Mesenchymal stem cell (in vitro differentiated cells and primary cell): ENCODE measurements around the gene CAV3.

Experiments used
- DNase-seq: peaks from one replicate; pipeline ENCODE4 v3.0.0-alpha.2; 2013
- H2AFZ ChIP-seq: one replicate; pipeline ENCODE4 v1.6.1; 2013; ENCODE audit warnings: low read depth, mild to moderate bottlenecking, control low read depth, inconsistent platforms, low read length, moderate library complexity
- H2AK5ac ChIP-seq: 2 replicates; pipeline ENCODE4 v1.6.1; 2013; ENCODE audit warnings: low read length, moderate library complexity, mild to moderate bottlenecking, inconsistent platforms; ENCODE audit not compliant: severe bottlenecking
- H2BK120ac ChIP-seq: one replicate; pipeline ENCODE4 v1.6.1; 2013; ENCODE audit warnings: low read depth, mild to moderate bottlenecking, inconsistent platforms, low read length, moderate library complexity
- H2BK12ac ChIP-seq, 2 experiments: one replicate each; pipeline ENCODE4 v1.6.1; 2013; ENCODE audit warnings: inconsistent platforms in 2 of 2, low read length in 2 of 2, mild to moderate bottlenecking in 2 of 2, moderate library complexity in 2 of 2, control low read depth in 1 of 2
- H2BK15ac ChIP-seq: one replicate; pipeline ENCODE4 v1.6.1; 2013; ENCODE audit warnings: mild to moderate bottlenecking, low read depth, inconsistent platforms; ENCODE audit not compliant: poor library complexity, severe bottlenecking
- H2BK5ac ChIP-seq: 2 replicates; pipeline ENCODE4 v1.6.1; 2013; ENCODE audit warnings: low read depth, mild to moderate bottlenecking, low read length, control low read depth, inconsistent platforms; ENCODE audit not compliant: poor library complexity, severe bottlenecking
- H3K14ac ChIP-seq, 2 experiments: one replicate each; pipeline ENCODE4 v1.6.1; 2013; ENCODE audit warnings: inconsistent platforms in 2 of 2, low read length in 2 of 2, control low read depth in 1 of 2, mild to moderate bottlenecking in 1 of 2, moderate library complexity in 1 of 2
- H3K18ac ChIP-seq, 2 experiments: one replicate each; pipeline ENCODE4 v1.6.1; 2013; ENCODE audit warnings: inconsistent platforms in 2 of 2, low read length in 2 of 2, control low read depth in 1 of 2, low read depth in 1 of 2, mild to moderate bottlenecking in 1 of 2
- H3K23ac ChIP-seq, 2 experiments: one replicate each; pipeline ENCODE4 v1.6.1; 2013; ENCODE audit warnings: inconsistent platforms in 2 of 2, low read length in 2 of 2, mild to moderate bottlenecking in 2 of 2, moderate library complexity in 2 of 2, control low read depth in 1 of 2
- H3K27ac ChIP-seq: 2 replicates; pipeline ENCODE4 v1.5.1; 2013; ENCODE audit warnings: mild to moderate bottlenecking, moderate library complexity, low read length, control low read depth, inconsistent platforms; ENCODE audit not compliant: poor library complexity, severe bottlenecking
- H3K27me3 ChIP-seq, 2 experiments: 2 replicates each; pipeline versions ENCODE4 v1.6.1 to v1.7.0; 2013; ENCODE audit warnings: low read length in 2 of 2, mild to moderate bottlenecking in 2 of 2, moderate library complexity in 2 of 2, control low read depth in 1 of 2, inconsistent platforms in 1 of 2; ENCODE audit not compliant: control insufficient read depth in 1 of 2, insufficient read depth in 1 of 2
- H3K36me3 ChIP-seq, 2 experiments: 2 replicates each; pipeline versions ENCODE4 v1.6.1 to v1.7.0; 2013; ENCODE audit warnings: low read length in 2 of 2, control low read depth in 1 of 2, inconsistent platforms in 1 of 2, low read depth in 1 of 2, mild to moderate bottlenecking in 1 of 2; ENCODE audit not compliant: insufficient read depth in 2 of 2, control insufficient read depth in 1 of 2
- H3K4ac ChIP-seq, 2 experiments: one replicate each; pipeline ENCODE4 v1.6.1; 2013; ENCODE audit warnings: inconsistent platforms in 2 of 2, low read length in 2 of 2, mild to moderate bottlenecking in 2 of 2, moderate library complexity in 2 of 2, control low read depth in 1 of 2, low read depth in 1 of 2
- H3K4me1 ChIP-seq: 2 replicates; pipeline ENCODE4 v1.6.1; 2013; ENCODE audit warnings: low read depth, low read length, control low read depth; ENCODE audit not compliant: control insufficient read depth, insufficient read depth
- H3K4me2 ChIP-seq: 2 replicates; pipeline ENCODE4 v1.6.1; 2013; ENCODE audit warnings: low read length, mild to moderate bottlenecking, inconsistent platforms; ENCODE audit not compliant: poor library complexity, severe bottlenecking
- H3K4me3 ChIP-seq, 2 experiments: 2 replicates each; pipeline versions ENCODE4 v1.5.1 to v1.7.0; 2013; ENCODE audit warnings: low read length in 2 of 2, mild to moderate bottlenecking in 2 of 2, control low read depth in 1 of 2, low read depth in 1 of 2; ENCODE audit not compliant: insufficient read depth in 1 of 2
- H3K79me1 ChIP-seq: replicated peaks from 2 replicates; pipeline ENCODE4 v1.6.1; 2013; ENCODE audit warnings: mild to moderate bottlenecking, control low read depth, low read length, inconsistent platforms; ENCODE audit not compliant: poor library complexity, severe bottlenecking
- H3K9ac ChIP-seq: 2 replicates; pipeline ENCODE4 v1.7.0; 2013; ENCODE audit warnings: mild to moderate bottlenecking, low read length, moderate library complexity
- H3K9me3 ChIP-seq: 2 replicates; pipeline ENCODE4 v1.7.0; 2013; ENCODE audit warnings: mild to moderate bottlenecking, low read length; ENCODE audit not compliant: control insufficient read depth
- H4K8ac ChIP-seq: one replicate; pipeline ENCODE4 v1.6.1; 2013; ENCODE audit warnings: inconsistent platforms, mild to moderate bottlenecking, low read length, moderate library complexity
- H4K91ac ChIP-seq: one replicate; pipeline ENCODE4 v1.6.1; 2013; ENCODE audit warnings: mild to moderate bottlenecking, low read length, inconsistent platforms
- WGBS: methylation state at CpG from one replicate; pipeline ENCODE4 v1.1.7; 2013; ENCODE audit warnings: mixed read lengths; 5-methylcytosine and 5-hydroxymethylcytosine counted together

CAV3 gene

DNA sequence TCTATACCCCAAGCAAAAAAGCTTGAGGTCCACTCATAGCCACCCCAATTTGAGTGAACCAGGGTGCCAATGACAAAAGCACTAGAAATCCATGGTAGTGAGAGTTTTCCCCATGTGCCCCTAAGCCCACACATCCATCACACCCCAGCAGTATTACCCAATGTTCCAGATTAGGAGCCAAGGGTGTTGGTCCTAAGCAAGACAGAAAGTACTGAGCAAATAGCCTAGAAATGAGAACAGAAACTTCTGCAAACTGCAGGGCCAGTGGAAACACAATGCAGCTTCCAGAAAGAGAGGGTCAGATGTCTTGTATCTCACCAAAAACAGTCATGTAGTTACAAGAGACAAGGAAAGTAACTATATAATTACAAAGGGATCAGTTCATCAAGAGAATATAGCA lies 46.7 kb downstream of the CAV3 start:
- Histone ChIP-seq H2BK15ac (no peak overlapping the region), H3K4ac (no peak overlapping the region), H2AK5ac (no peak overlapping the region), H4K8ac (no peak overlapping the region), H3K4me1 (peaks cover 12% of the 10 kb centered on the region), H3K27ac (no peak overlapping the region), H3K23ac (no peak overlapping the region), H4K91ac (no peak overlapping the region), H3K18ac (no peak overlapping the region), H2BK12ac (no peak overlapping the region), H3K79me1 (no peaks in the 10 kb centered on the region), H2BK5ac (no peak overlapping the region), H3K4me2 (no peak overlapping the region), H3K4me3 (no peak overlapping the region), H2AFZ (no peak overlapping the region), H3K36me3 (no peaks in the 10 kb centered on the region), H2BK120ac (no peak overlapping the region), H3K9me3 (no peaks in the 10 kb centered on the region), H3K9ac (no peak overlapping the region), H3K14ac (no peak overlapping the region), H3K27me3 (peaks cover 0 to 20% of the 10 kb centered on the region in 2 experiments)
- DNase-seq, result no peak

- Histone ChIP-seq H2AK5ac (no peak overlapping the region), H3K4ac (no peak overlapping the region), H3K23ac (no peak overlapping the region), H2BK12ac (no peak overlapping the region), H2BK5ac (no peak overlapping the region), H2BK15ac (no peak overlapping the region), H4K91ac (no peak overlapping the region), H3K27me3 (no peaks in the 10 kb centered on the region), H3K79me1 (no peaks in the 10 kb centered on the region), H3K18ac (no peak overlapping the region), H3K9me3 (peaks cover 19% of the 10 kb centered on the region), H3K14ac (peak overlapping the region in 1 of 2 experiments; percentile 91), H4K8ac (no peak overlapping the region), H3K36me3 (no peaks in the 10 kb centered on the region), H3K9ac (no peak overlapping the region), H2AFZ (peak overlapping the region; percentile 31), H3K27ac (peak overlapping the region; percentile 9), H3K4me3 (no peak overlapping the region), H2BK120ac (no peak overlapping the region), H3K4me1 (peaks cover 4% of the 10 kb centered on the region), H3K4me2 (no peak overlapping the region)
- 96% methylated on average over 2 of the region's 3 CpGs for WGBS
- no peak for DNase-seq
Observed at GRCh38 chr3:8784676-8785435, 51.3 kb downstream of the CAV3 start.

- H3K4me3 ChIP-seq, result no peak overlapping the region
- no peak overlapping the region for H3K4ac ChIP-seq
- H2AFZ ChIP-seq, result no peak overlapping the region
- H3K27ac ChIP-seq, result no peak overlapping the region
- 85% methylated on average over 2 of the region's 2 CpGs for WGBS
- H3K18ac ChIP-seq, result no peak overlapping the region
- H3K27me3 ChIP-seq, result no peaks in the 10 kb centered on the region
- no peak overlapping the region for H2AK5ac ChIP-seq
- H2BK5ac ChIP-seq, result no peak overlapping the region
- H3K4me2 ChIP-seq, result no peak overlapping the region
- DNase-seq, result no peak
- H4K91ac ChIP-seq, result no peak overlapping the region
- H4K8ac ChIP-seq, result no peak overlapping the region
- H3K36me3 ChIP-seq, result no peaks in the 10 kb centered on the region
- no peak overlapping the region for H2BK15ac ChIP-seq
- H2BK12ac ChIP-seq, result no peak overlapping the region
- no peak overlapping the region for H3K23ac ChIP-seq
- H3K14ac ChIP-seq, result no peak overlapping the region
- no peaks in the 10 kb centered on the region for H3K79me1 ChIP-seq
- peaks cover 30% of the 10 kb centered on the region for H3K9me3 ChIP-seq
- peaks cover 7% of the 10 kb centered on the region for H3K4me1 ChIP-seq
- H2BK120ac ChIP-seq, result no peak overlapping the region
- H3K9ac ChIP-seq, result no peak overlapping the region
Observed at GRCh38 chr3:8790529-8790928, 56.9 kb downstream of the CAV3 start.

GRCh38 chr3:8793242-8793641 lies 59.6 kb downstream of the CAV3 start:
- Histone ChIP-seq H3K9me3 (peaks cover 23% of the 10 kb centered on the region), H4K8ac (no peak overlapping the region), H3K4me2 (no peak overlapping the region), H3K79me1 (no peaks in the 10 kb centered on the region), H4K91ac (no peak overlapping the region), H3K27me3 (no peaks in the 10 kb centered on the region), H3K4me3 (no peak overlapping the region), H3K36me3 (no peaks in the 10 kb centered on the region), H3K4me1 (peaks cover 7% of the 10 kb centered on the region), H2AFZ (no peak overlapping the region), H3K14ac (no peak overlapping the region), H3K4ac (no peak overlapping the region), H2BK5ac (no peak overlapping the region), H3K27ac (no peak overlapping the region), H2BK12ac (no peak overlapping the region), H2BK120ac (no peak overlapping the region), H2AK5ac (no peak overlapping the region), H3K23ac (peak overlapping the region in 1 of 2 experiments; percentile 3), H3K18ac (no peak overlapping the region), H3K9ac (no peak overlapping the region), H2BK15ac (no peak overlapping the region)
- peak; percentile 62 for DNase-seq
- WGBS, result 71% methylated on average over 7 of the region's 7 CpGs
